K562 (cell line): ENCODE data around the gene POP7. TPM values are rescaled to one million over a fixed set of nuclear protein-coding genes. Genes with fewer than 3 reads are reported as not detected.
A peak's percentile ranks its signal among the peaks of the same experiment; 100 is the strongest.

Experiments used
- CBX3 ChIP-seq, 2 experiments: IDR thresholded peaks; 1 replicate in 1 of 2; 2 replicates in 1 of 2; pipeline ENCODE4 v1.6.1; 2012; ENCODE audit warnings: inconsistent platforms in 2 of 2, low read length in 2 of 2, borderline replicate concordance in 1 of 2, control low read depth in 1 of 2
- CXXC5 ChIP-seq: fragments of 250-450 bp; sonication (Bioruptor Pico); IDR thresholded peaks from 2 replicates; pipeline ENCODE4 v1.8.0; 2022; ENCODE audit warnings: inconsistent platforms, mild to moderate bottlenecking, moderate library complexity
- FOXK2 ChIP-seq, 2 experiments: fragments of 450-650 bp; IDR thresholded peaks in 1 of 2; conservative IDR thresholded peaks in 1 of 2; 2 replicates each; pipeline ENCODE4 v1.6.1; 2016; ENCODE audit warnings: low read depth in 2 of 2, mild to moderate bottlenecking in 1 of 2
- IRF9 ChIP-seq: fragments of 450-650 bp; IDR thresholded peaks from 2 replicates; pipeline ENCODE4 v1.6.1; 2016; ENCODE audit warnings: missing biosample characterization, missing genetic modification characterization
- MYC ChIP-seq, 2 experiments: fragments of 250-450 bp in 1 of 2; sonication (Bioruptor Pico) in 1 of 2; IDR thresholded peaks; 2 replicates each; pipeline versions ENCODE4 v1.5.1 to v1.6.1; 2012 to 2021; ENCODE audit warnings: low read depth in 2 of 2, borderline replicate concordance in 1 of 2, improper control_type of control experiment in 1 of 2, low read length in 1 of 2, mild to moderate bottlenecking in 1 of 2, moderate library complexity in 1 of 2
- SIN3A ChIP-seq, 2 experiments: fragments of 150-350 bp in 1 of 2; IDR thresholded peaks; 2 replicates each; pipeline ENCODE4 v1.6.1; 2011 to 2016; ENCODE audit warnings: borderline replicate concordance in 2 of 2, low read depth in 2 of 2, low read length in 2 of 2, mild to moderate bottlenecking in 2 of 2, moderate library complexity in 2 of 2; ENCODE audit not compliant: control insufficient read depth in 1 of 2
- TEAD1 ChIP-seq, 2 experiments: fragments of 450-650 bp in 1 of 2; sonication (generic) in 1 of 2; formaldehyde crosslinking; IDR thresholded peaks; 2 replicates each; pipeline versions ENCODE4 v1.4.0 to v1.8.0; 2020 to 2022; ENCODE audit warnings: mild to moderate bottlenecking in 2 of 2, missing genetic modification reagents in 1 of 2
- YY1 ChIP-seq, 3 experiments: IDR thresholded peaks; 2 replicates each; pipeline ENCODE4 v1.6.1; 2011; ENCODE audit warnings: low read length in 2 of 3, mild to moderate bottlenecking in 2 of 3, moderate library complexity in 2 of 3, borderline replicate concordance in 1 of 3, control low read depth in 1 of 3, low read depth in 1 of 3; ENCODE audit not compliant: insufficient read depth in 3 of 3, insufficient replicate concordance in 2 of 3, control insufficient read depth in 1 of 3, insufficient read length in 1 of 3; ENCODE audit errors: extremely low read depth in 1 of 3
- ZFP30 ChIP-seq: fragments of 250-450 bp; sonication (Bioruptor Pico); IDR thresholded peaks from 2 replicates; pipeline ENCODE4 v1.8.0; 2022; ENCODE audit warnings: moderate library complexity, mild to moderate bottlenecking, inconsistent platforms, borderline replicate concordance
- ZNF592 ChIP-seq: fragments of 450-650 bp; IDR thresholded peaks from 2 replicates; pipeline ENCODE4 v1.6.1; 2017; ENCODE audit warnings: antibody characterized with exemption, mild to moderate bottlenecking
- polyA plus RNA-seq, 8 experiments: library from polyadenylated mRNA; depleted of rRNA in 4 of 8; stranded (reverse) in 5 of 8; unstranded in 3 of 8; fragments of >200 nt; fragmentation: Nextera tagmentation in 2 of 8; fragmentation: Illumina TruSeq in 1 of 8; extraction: Ambion mirVana in 2 of 8; extraction: Trizol in 1 of 8; gene quantifications; 2 replicates each; pipeline versions ENCODE4 v1.2.1 to v1.2.3, GENCODE V29; 2011 to 2014; ENCODE audit warnings: inconsistent platforms in 1 of 8, missing spikeins in 1 of 8
- total RNA-seq, 7 experiments: library from RNA; depleted of rRNA in 6 of 7; stranded (reverse); fragments of >200 nt in 6 of 7; fragmentation: Illumina TruSeq in 2 of 7; extraction: Trizol in 2 of 7; gene quantifications; 2 replicates each; pipeline versions ENCODE4 v1.2.1 to v1.2.3, GENCODE V29; 2011 to 2021; ENCODE audit warnings: low replicate concordance in 1 of 7

The POP7 gene
- total and polyA plus RNA-seq, 9 of the 15 experiments (the other 6 are each of a cell fraction or from before 2014, with no cell fraction given): 11.5 to 163 (median 68.9) TPM

GRCh38 chr7:100706672-100707311 is 871 bp downstream of the POP7 start (continued):
- no peak for TF ChIP-seq IRF9 (tag)
- TF ChIP-seq MYC (IDR thresholded peaks at IDR 0.05; ENCODE audit: low read depth, low read length): 0 out of 2 replicates have a peak, but pooled peaks have one; percentile 9
- TF ChIP-seq MYC (CRISPR knock-in tag; IDR thresholded peaks at IDR 0.05; ENCODE audit: borderline replicate concordance, low read depth): no peak
- 0 out of 2 replicates have a peak, but pooled peaks have one; percentile 43 for TF ChIP-seq ZNF592
- peak; percentile 42 to 48; a peak in 3 of 4 replicates for TF ChIP-seq FOXK2 (conservative IDR thresholded peaks at IDR 0.05 in 1 of 2, IDR thresholded peaks at IDR 0.05 in 1 of 2; ENCODE audit: low read depth in 2 of 2)
- peak in 1 of 2 experiments; percentile 61; a peak in 1 of 4 replicates for TF ChIP-seq TEAD1 (CRISPR knock-in tag; IDR thresholded peaks at IDR 0.05)
- TF ChIP-seq CBX3 (IDR thresholded peaks at IDR 0.05; ENCODE audit: borderline replicate concordance in 1 of 2, low read length in 2 of 2): peak in 1 of 2 experiments; percentile 54; a peak in 1 of 3 replicates
- TF ChIP-seq SIN3A (IDR thresholded peaks at IDR 0.05; ENCODE audit: borderline replicate concordance in 2 of 2, control insufficient read depth in 1 of 2, low read depth in 2 of 2, low read length in 2 of 2): no peak
- no peak for TF ChIP-seq ZFP30
- peak in 1 of 3 experiments; percentile 48 for TF ChIP-seq YY1 (IDR thresholded peaks at IDR 0.05; ENCODE audit: borderline replicate concordance in 1 of 3, control insufficient read depth in 1 of 3, extremely low read depth in 1 of 3, insufficient read depth in 3 of 3, insufficient read length in 1 of 3, insufficient replicate concordance in 2 of 3, low read depth in 1 of 3, low read length in 2 of 3)
- TF ChIP-seq CXXC5: no peak
